Epithelial cell of esophagus (primary cell): Measurements from ENCODE around the gene KIF26A.

Experiments used
- DNase-seq: peaks from one replicate; pipeline ENCODE4 v3.0.0; 2010; ENCODE audit warnings: low read depth
- H3K4me3 ChIP-seq: 2 replicates; pipeline ENCODE4 v1.5.1; 2011; ENCODE audit warnings: mild to moderate bottlenecking, low read length, control low read depth
- CTCF ChIP-seq: IDR thresholded peaks from 2 replicates; pipeline ENCODE4 v1.5.1; 2011; ENCODE audit warnings: low read depth, mild to moderate bottlenecking, low read length, control low read depth, inconsistent platforms; ENCODE audit not compliant: insufficient read depth; ENCODE audit errors: missing control alignments

KIF26A gene

GRCh38 chr14:104147346-104148125 is 9.1 kb downstream of the KIF26A start:
- DNase-seq = no peak
- no peak for TF ChIP-seq CTCF
- H3K4me3 ChIP-seq = no peak overlapping the region

- TF ChIP-seq CTCF = no peak
- no peak for DNase-seq
- no peak overlapping the region for H3K4me3 ChIP-seq
These were observed 10.3 kb downstream of the KIF26A start for GRCh38 chr14:104148433-104149277.

DNA sequence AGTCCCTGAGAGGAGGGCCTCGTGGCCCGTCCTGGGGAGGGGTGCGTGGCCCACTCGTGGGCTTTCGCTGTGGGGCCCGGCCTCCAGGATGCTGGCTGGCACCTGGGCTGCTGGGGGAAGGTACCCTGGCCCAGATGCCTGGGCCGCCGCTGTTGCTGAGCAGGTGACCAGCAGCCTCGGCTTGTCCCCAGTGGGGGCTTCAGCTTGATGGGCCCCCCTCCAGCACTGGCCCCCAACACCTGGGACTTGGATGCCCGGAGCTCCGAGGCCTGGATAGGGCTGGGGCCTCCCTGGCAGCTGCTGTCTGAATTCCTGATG is 10.8 kb downstream of the KIF26A start:
- H3K4me3 ChIP-seq = no peak overlapping the region
- no peak for DNase-seq
- TF ChIP-seq CTCF = no peak

- H3K4me3 ChIP-seq = no peak overlapping the region
- TF ChIP-seq CTCF = no peak
- no peak for DNase-seq
These were observed 11.3 kb downstream of the KIF26A start for GRCh38 chr14:104149617-104150135.

- TF ChIP-seq CTCF = no peak
- no peak overlapping the region for H3K4me3 ChIP-seq
- no peak for DNase-seq
These were observed 12.0 kb downstream of the KIF26A start for GRCh38 chr14:104150136-104151025.

DNA sequence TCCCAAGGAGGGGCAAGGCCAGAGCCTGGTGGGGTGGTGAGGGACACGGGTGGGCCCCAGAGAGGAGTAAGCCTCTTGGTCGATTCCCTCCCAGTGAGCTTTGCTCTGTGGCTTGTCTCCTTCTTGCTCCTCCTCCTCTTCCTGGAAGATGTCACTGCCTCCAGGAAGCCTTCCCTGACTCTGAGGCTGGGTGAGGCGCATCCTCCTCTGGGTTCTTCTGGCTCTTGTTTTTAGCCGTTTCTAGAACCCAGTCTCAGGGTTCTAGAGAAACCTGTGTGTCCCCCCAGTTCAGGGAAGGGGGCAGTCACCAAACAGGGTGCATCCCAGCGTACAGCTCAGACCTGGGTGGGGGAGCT is 12.6 kb downstream of the KIF26A start:
- no peak for DNase-seq

More for the DNA sequence above, 12.6 kb downstream of the KIF26A start:
- no peak overlapping the region for H3K4me3 ChIP-seq
- TF ChIP-seq CTCF = no peak
